NCI-H748 (cell line): ENCODE data around the gene STARD3.
"Not testable (repeated sequence)": the region's sequence is repeated elsewhere in the genome, so short reads cannot be mapped to it uniquely, and the experiment has no call there.

ENCODE experiments used
- DNase-seq: peaks from one replicate; lab custom pipeline; 2025; ENCODE audit not compliant: unreplicated experiment; lab: John Stamatoyannopoulos, UW

The STARD3 gene

GRCh38 chr17:39636927-39637736 is at the start of gene STARD3:
Gene STARD3, plus strand, starts transcription at chr17:39637144. Its CDS starts 16,388 bp downstream, at chr17:39653532.
- peak; percentile 92 for DNase-seq

GRCh38 chr17:39590180-39590579 is 46.8 kb upstream of the STARD3 start:
- DNase-seq = not testable (repeated sequence)

GRCh38 chr17:39591958-39592954 is 44.7 kb upstream of the STARD3 start:
- peak; percentile 16 for DNase-seq

- no peak for DNase-seq
These were observed 43.6 kb upstream of the STARD3 start for GRCh38 chr17:39593371-39593770.

- DNase-seq = no peak
These were observed 41.6 kb upstream of the STARD3 start for GRCh38 chr17:39595294-39595693.

- DNase-seq = no peak
These were observed 40.9 kb upstream of the STARD3 start for GRCh38 chr17:39595928-39596510.

GRCh38 chr17:39596543-39597267 is 40.2 kb upstream of the STARD3 start:
- DNase-seq = no peak

- DNase-seq = peak; percentile 21
These were observed 39.4 kb upstream of the STARD3 start for GRCh38 chr17:39597372-39598046.

- peak; percentile 27 for DNase-seq
These were observed 38.9 kb upstream of the STARD3 start for GRCh38 chr17:39598047-39598481.

- DNase-seq = no peak
These were observed 38.3 kb upstream of the STARD3 start for GRCh38 chr17:39598630-39599003.

GRCh38 chr17:39599004-39599664 is 37.8 kb upstream of the STARD3 start:
- no peak for DNase-seq

GRCh38 chr17:39599665-39600231 is 37.2 kb upstream of the STARD3 start:
- DNase-seq = no peak

- no peak for DNase-seq
These were observed 36.5 kb upstream of the STARD3 start for GRCh38 chr17:39600288-39600996.

- no peak for DNase-seq
These were observed 35.8 kb upstream of the STARD3 start for GRCh38 chr17:39600997-39601597.

GRCh38 chr17:39601758-39602532 is 35.0 kb upstream of the STARD3 start:
- no peak for DNase-seq

GRCh38 chr17:39602533-39603303 is 34.2 kb upstream of the STARD3 start:
- DNase-seq = no peak
